Epithelial cell of esophagus (primary cell): ENCODE results near the gene OOEP.

Experiments
- DNase-seq: peaks from one replicate; pipeline ENCODE4 v3.0.0; 2010; ENCODE audit warnings: low read depth
- H3K4me3 ChIP-seq: 2 replicates; pipeline ENCODE4 v1.5.1; 2011; ENCODE audit warnings: mild to moderate bottlenecking, low read length, control low read depth
- CTCF ChIP-seq: IDR thresholded peaks from 2 replicates; pipeline ENCODE4 v1.5.1; 2011; ENCODE audit warnings: low read depth, mild to moderate bottlenecking, low read length, control low read depth, inconsistent platforms; ENCODE audit not compliant: insufficient read depth; ENCODE audit errors: missing control alignments

Gene OOEP

GRCh38 chr6:73328790-73329189 is 40.9 kb downstream of the OOEP start:
- H3K4me3 ChIP-seq = no peak overlapping the region
- DNase-seq = no peak
- no peak for TF ChIP-seq CTCF

- no peak overlapping the region for H3K4me3 ChIP-seq
- TF ChIP-seq CTCF = no peak
- peak; percentile 26 for DNase-seq
Measured at GRCh38 chr6:73325656-73326055, 44.0 kb downstream of the OOEP start.

- no peak for TF ChIP-seq CTCF
- DNase-seq = no peak
- no peak overlapping the region for H3K4me3 ChIP-seq
Measured at GRCh38 chr6:73323323-73323722, 46.4 kb downstream of the OOEP start.
